ENCODE results near the gene FOXA3.

- TF ChIP-seq EP300 (IDR thresholded peaks at IDR 0.05) (no peak), POLR2A (IDR thresholded peaks at IDR 0.05) (no peak), CTCF (IDR thresholded peaks at IDR 0.05) (no peak)
Observed at GRCh38 chr19:45887200-45887710, 23.1 kb downstream of the FOXA3 start.
